Adipose tissue (tissue), 3 donors: ENCODE measurements around the gene KCNMB2. TPM values are rescaled to one million over a fixed set of nuclear protein-coding genes. Genes with fewer than 3 reads are reported as not detected.
"Not testable (repeated sequence)": the region's sequence is repeated elsewhere in the genome, so short reads cannot be mapped to it uniquely, and the experiment has no call there.

Experiments
- H3K27ac ChIP-seq: one replicate; pipeline ENCODE4 v1.5.1; 2013; ENCODE audit warnings: low read depth, low read length
- WGBS, 3 donors: extraction: QIAGEN DNeasy Blood & Tissue Kit; methylation state at CpG; one replicate each; pipeline ENCODE4 v1.1.7; 2013; 5-methylcytosine and 5-hydroxymethylcytosine counted together
- polyA plus RNA-seq, 3 donors: library from polyadenylated mRNA; stranded (reverse); fragments of 200-250 nt; gene quantifications; one replicate each; pipeline ENCODE4 v1.2.3, GENCODE V29; 2013
- donor health status: healthy with polysubstance abuse.
- donor health status: Bipolar disorder and iron deficiency.
- donor health status: healthy.

KCNMB2 gene
- polyA plus RNA-seq, 3 donors: 0.13 to 1.8 (median 1.0) TPM

DNA sequence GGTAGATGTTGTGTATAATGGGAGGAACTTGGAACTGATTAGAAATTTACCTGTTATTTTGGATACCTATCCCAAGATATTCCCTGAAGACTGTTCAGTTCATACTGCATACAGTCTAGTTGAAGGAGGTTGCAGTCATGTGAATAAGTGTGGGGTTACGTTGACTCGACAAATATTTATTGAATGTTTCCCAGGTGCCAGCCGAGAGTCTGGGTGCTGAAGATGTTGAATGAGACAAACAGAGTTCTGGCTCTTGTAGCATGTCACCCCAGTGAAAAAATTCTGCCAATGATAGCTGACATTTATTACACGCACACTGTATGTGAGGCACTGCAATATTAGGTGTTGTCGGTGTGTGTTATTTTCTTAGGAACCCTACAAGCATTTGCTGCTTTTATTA lies 176.0 kb downstream of the KCNMB2 start:
- WGBS, 3 donors: 49 to 91% (median 87%) methylated on average over 5 of the region's 5 CpGs
- H3K27ac ChIP-seq: no peak overlapping the region

DNA sequence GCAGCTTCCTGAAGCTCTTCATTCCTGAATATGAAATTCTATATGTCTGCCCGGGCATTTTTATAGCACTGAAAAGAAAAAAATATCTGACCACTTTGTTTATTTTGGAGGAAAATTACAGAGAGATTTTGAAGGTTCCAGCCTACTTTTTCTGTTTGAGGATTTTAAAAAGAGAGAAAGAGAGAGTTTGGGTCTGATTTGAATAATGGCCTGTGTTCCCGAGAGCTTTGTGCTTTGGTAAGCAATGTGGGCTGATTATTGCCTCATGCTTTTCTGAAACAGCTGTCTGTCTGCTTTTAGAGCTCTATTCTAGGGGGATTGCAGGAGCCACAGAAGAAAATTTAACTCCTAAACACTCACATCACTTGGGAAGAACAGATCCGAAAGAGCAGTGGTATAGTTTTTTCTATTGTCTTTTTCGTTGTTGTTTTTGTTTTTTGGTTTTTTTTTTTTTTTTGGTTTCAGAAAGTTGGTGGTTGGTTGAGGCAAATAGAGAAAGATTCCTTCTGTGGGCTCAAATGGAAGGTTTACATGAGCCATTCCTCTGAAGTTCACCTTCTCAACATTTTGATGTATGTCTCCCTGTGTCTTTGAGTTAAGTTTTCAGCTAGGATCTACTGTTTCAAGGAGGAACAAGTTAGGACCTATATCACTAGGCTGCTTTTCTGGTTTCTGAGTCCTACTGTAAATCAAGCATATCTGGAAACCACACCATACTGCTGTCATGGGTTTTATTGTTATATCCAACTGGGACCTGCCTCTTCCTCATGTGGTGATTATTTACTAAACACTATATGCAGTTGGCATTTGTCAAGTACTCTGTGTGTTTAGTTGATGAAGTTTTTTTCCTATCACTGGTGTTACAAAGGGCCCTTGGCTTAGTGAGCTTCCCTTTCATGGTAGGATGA lies 178.9 kb downstream of the KCNMB2 start:
- WGBS, 3 donors: 58 to 73% (median 68%) methylated on average over 4 of the region's 4 CpGs

DNA sequence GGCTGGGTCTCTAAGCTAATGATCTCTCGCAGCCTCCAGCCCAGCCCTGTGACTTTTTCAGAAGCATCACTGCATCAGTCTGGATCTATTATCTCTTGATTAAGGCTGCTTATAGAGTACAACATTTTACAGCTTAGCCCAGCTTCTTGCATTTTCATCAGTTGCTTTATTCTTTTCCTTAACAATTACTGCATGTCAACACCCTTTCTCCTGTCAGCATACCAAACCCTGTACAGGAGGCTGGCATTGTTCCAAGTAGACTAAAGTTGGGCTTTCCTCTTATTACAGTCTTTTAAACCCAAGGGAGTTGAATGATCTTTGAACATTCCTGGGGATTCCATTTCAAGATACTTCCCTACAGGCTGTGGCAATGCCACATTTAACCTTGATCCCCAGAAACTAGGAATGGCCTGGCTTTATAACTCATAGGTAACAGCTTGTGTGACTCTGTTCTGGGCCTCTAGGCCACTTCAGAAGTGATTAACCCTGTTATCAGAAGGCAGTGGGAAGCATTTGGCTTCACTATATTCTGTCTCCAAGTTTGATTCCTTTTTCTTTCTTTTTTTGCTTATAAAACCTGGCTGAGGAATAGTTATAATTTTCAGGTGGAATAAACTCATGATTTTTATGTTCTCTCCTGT lies 182.9 kb downstream of the KCNMB2 start:
- H3K27ac ChIP-seq: no peak overlapping the region
- WGBS, 3 donors: 82 to 98% (median 88%) methylated on average over 1 of the region's 1 CpG

More for the DNA sequence above, 178.9 kb downstream of the KCNMB2 start:
- no peak overlapping the region for H3K27ac ChIP-seq

DNA sequence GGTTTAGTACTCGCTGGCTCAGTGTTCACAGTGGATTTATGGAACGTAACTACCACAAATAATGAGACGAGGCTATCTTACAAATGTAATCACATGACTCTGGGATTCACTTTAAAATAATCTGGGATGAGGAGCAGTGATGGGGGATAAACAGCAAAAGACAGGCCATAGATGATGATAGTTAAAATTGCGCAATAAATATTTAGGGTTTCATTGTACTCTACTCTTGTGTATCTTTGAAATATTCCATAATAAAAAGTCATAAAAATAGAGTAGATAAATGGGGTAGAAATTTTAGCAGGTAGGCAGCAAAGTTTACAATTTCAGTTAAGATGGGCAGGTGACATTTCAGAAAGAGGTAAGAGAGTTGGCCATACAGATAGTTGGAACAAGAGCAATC lies 196.6 kb downstream of the KCNMB2 start:
- no peak overlapping the region for H3K27ac ChIP-seq
- 84 to 92% (median 90%) methylated on average over 4 of the region's 4 CpGs for WGBS, 3 donors

DNA sequence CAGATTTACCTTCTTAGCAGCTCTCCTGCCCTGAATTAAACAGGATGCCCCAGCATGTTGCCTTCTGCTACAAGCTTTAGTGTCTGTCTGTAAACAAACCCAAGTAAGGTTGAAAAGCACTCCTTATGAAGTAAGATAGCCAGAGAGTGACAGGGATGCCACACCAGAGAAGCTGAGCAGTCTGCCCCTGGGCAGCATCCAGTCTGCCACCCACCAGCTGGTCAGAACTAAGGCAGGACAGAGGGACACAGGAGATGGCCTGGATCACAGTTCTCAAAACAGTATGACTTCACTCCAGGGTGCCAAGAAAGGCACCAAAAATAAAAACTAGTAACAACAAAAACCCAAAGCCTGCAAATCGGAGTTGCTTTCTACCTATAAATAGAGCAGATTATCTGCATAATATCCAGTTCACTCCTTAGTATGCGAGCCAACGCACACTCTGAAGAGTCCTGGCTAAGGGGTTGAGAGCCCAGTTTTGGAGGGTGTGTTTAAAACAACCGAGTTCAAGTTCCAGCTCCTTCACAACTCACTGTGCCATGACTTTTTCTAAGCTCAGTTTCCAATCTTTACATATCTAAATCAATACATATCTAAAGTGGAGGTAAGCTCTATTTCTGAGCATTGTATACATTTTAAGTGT lies 198.9 kb downstream of the KCNMB2 start:
- no peak overlapping the region for H3K27ac ChIP-seq
- WGBS, 3 donors: 72 to 87% (median 82%) methylated on average over 4 of the region's 4 CpGs

DNA sequence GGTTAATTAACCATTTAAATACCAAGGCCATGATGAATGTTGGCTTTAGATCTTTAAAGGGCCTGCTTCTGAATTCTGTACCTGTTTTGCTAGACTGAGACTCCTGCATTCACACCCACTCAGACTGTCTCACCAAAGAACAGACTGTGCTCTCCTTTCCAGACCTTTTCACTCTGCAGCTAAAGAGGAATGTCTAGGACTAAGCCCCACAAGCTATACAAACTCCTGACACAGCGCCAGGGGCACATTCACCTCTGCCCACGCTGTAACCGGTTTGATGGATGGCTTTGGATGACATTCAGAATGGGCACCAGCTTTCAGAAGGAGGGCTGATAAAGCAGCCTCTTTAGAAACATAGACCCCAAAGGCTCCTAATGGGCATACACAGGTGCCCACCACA lies 200.1 kb downstream of the KCNMB2 start:
- whole genome bisulfite sequencing, 3 donors: 38 to 78% (median 74%) methylated on average over 3 of the region's 3 CpGs
- H3K27ac ChIP-seq: no peak overlapping the region

DNA sequence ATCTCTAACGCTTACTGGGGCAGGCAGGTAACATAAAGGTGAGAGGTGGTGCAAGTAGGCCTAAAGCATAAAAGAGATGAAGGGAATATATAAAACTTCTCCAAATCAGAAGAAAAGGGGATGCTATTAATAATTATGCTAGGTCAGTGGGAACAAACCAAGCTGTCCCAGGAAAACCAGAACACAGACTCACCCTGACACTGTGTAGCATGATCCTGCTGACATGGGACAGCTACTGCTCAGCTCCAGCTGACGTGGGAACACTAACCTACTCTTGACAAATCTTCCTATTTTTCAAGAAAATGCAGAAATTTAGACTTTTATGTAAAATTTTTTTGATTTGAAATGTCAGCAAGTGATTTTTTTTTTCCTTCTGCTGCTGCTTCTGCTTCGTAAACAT lies 203.5 kb downstream of the KCNMB2 start:
- 72 to 87% (median 83%) methylated on average over 3 of the region's 3 CpGs for WGBS, 3 donors
- H3K27ac ChIP-seq: no peak overlapping the region

DNA sequence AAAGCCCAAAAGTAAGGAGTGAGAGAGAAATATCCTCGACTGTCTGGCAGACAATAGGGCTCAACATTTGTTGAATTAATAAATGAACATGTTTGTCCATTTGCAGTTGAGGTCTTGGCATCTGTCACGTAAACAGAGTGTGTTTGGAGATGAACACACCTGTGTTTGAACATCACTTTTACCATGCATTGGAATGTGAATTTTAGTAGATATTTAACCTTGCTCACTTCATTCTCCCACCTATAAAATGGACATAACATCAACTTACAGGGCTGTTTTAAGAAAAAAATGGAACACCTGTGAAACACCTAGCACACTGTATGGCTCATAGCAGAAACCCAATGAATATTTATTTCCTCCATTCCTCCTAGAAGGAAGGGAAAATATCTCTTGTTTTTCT lies 204.8 kb downstream of the KCNMB2 start:
- H3K27ac ChIP-seq: no peak overlapping the region
- WGBS, 3 donors: 43 to 85% (median 76%) methylated on average over 2 of the region's 2 CpGs

DNA sequence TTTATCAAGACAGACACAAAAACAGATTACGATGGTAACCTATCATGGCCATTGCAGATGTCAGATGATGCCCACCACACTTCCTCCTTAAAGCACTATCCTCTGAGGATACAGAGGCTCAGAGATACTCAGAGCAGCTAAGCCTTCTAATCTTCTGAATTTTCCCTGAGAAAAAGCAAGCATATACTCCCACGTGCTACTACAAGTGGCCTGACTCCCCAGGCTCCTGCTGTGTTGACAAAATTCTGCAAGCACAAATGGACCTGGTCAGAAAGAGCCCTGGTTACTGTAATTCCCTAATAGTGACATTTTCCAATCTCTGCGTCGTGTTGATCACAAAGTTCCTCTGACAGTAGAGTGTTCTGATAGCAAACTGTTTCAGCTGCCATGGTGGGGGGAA lies 207.1 kb downstream of the KCNMB2 start:
- no peak overlapping the region for H3K27ac ChIP-seq
- 67 to 76% (median 74%) methylated on average over 4 of the region's 4 CpGs for WGBS, 3 donors

DNA sequence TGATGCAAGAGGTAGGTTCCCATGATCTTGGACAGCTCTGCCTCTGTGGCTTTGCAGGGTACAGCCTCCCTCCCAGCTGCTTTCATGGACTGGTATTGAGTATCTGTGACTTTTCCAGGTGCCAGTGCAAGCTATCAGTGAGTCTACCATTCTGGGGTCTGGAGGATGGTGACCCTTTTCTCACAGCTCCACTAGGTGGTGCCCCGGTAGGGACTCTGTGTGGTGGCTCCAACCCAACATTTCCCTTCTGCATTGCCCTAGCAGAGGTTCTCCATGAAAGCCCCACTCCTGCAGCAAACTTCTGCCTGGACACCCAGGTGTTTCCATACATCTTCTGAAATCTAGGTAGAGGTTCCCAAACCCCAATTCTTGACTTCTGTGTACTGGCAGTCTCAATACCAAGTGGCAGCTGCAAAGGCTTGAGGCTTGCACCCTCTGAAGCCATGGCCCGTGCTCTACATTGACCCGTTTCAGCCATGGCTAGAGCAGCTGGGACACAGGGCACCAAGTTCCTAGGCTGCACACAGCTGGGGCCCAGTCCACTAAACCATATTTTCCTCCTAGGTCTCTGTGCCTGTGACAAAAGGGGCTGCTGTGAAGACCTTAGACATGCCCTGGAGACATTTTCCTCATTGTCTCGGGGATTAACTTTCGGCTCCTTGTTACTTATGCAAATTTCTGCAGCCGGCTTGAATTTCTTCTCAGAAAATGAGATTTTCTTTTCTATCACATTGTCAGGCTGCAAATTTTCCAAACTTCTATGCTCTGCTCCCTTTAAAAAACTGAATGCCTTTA lies 209.8 kb downstream of the KCNMB2 start:
- WGBS, 3 donors: 54 to 95% (median 79%) methylated on average over 6 of the region's 6 CpGs
- not testable (repeated sequence) for H3K27ac ChIP-seq

DNA sequence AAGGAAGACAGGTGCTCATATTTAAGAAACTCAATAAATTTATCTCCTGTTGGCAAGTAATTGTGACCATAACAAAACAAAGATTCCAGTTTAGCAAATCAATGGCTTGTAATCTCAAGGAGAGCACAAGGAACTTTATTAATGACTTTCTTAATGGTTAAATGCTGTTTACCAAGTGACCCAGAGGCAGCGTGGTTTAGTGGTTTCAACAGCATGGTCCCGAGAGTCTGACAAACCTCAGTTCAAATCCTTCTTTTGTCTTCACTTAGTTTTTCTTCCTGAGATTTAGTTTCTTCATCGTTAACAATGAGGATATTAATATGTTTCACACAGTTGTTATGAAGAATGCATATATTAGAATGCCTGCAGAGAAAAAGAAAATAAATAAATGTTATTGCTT lies 212.6 kb downstream of the KCNMB2 start:
- no peak overlapping the region for H3K27ac ChIP-seq
- WGBS, 3 donors: 48 to 67% (median 65%) methylated on average over 3 of the region's 3 CpGs

DNA sequence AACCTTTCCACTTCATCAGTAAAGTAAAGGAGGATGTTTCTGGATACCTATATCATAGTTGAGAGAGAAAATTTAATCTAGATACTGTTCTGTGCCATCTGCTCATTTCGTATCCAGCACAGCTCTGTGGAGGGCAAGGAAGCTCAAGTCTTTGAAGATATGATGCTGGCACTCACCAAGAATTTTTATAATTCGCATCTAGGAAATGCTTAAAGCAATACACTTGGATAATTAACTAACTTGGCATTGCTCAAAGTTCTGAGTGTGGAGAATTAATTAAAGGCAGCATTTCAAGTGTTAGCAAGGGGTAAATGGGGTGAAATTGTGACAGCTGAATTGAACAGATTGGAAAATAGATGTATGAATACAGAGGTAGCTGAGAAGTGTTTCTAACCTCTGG lies 213.2 kb downstream of the KCNMB2 start:
- 73 to 76% (median 74%) methylated on average over 2 of the region's 2 CpGs for whole genome bisulfite sequencing, 3 donors
- no peak overlapping the region for H3K27ac ChIP-seq

DNA sequence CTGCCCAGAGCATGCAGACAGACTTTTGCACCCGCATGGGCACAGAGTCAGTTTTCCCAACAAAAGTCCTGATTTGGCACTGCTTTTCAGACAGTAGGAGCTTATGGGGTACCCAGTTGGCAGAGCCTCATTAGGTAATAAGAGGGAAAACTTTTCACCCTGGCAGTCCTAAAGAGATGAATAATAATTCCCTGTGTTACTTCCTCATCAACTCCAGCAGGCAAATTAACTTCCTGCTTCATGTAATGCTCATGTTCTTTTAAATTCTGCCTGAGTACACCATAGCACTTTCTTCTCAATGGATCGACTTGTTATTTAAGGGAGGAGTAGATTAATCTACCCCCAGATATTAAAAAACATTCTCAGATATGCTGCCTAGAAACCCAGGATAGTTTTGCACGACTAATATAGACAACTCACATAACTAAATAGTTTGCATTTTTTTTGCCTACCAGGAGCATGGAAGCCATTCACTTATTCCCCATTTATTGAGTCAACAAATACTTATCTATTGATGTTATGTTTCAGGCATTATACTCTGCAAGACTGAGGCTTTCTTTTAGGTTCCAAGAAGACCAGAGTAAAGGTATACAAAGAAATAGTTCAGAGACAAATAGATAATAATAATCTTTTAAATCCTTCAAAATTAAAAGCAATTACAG lies 214.5 kb downstream of the KCNMB2 start:
- 63 to 67% (median 66%) methylated on average over 3 of the region's 3 CpGs for WGBS, 3 donors
- no peak overlapping the region for H3K27ac ChIP-seq

DNA sequence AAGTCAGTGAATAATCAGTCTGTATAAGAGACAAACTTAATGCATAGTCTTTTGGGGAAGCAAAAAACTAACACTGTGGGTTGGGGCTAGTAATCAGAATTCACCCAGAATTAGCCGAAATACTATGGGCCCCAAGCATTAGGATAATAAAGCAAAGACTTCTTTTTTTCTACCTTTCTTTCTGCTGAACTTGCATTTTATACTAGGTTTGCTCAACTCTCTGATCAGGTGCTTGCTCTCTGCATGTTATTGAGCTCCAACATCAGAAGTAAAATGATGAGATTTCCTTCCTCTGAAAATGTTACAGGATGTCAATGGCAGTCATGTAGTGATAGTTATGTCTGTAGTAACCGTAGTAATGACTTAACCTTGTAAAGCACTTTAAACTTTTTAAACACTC lies 216.6 kb downstream of the KCNMB2 start:
- H3K27ac ChIP-seq: no peak overlapping the region
- WGBS, 3 donors: 82 to 85% (median 83%) methylated on average over 2 of the region's 2 CpGs

DNA sequence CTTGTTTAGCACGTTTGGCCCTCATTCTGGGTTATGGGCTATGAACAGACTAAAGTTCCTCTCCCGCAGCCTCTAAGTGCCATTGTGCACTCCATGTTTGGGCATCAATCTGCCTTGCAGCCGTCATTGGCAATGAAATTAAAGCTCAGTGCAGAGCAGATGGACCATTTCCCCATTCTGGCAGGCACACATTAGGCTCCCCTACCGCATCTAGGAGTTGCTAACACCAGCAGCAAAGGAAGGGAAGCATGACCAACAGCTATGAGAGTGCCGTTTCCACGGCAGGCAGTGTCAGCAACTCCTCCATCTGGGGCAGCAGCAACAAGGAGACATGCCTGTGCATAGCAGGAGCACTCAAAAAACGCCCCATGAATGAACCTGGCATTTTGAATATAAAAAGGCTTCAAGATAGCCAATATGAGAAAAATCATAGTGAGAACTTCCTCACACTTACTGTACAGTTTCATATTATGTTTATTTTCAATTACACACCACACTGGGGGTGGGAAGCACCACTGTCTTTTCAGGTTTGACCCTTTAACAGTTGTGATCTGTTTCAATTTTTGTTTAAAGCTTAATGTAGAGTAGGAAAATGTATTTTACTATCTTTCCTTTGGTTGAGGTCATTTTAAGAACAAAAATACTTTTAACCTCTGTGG lies 218.7 kb downstream of the KCNMB2 start:
- H3K27ac ChIP-seq: no peak overlapping the region
- 70 to 71% (median 71%) methylated on average over 7 of the region's 7 CpGs for WGBS, 3 donors

DNA sequence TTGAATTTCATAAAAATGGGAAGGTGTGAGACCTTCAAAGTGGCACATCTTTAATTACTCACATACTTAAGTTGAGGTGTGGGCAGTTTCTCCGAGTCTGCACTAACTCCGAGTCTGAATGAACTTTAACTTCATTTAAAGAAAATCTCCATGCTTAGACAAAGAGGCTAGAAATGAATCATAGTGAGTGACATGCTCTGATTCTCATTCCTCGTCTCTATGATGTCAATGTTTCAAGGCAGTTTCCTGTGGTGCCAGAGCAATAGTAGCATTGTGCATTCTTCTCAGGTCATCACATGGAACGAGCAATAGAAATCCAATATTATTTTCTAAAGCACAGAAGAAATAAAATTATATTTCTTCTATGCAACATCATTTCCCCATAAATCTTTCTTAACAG lies 224.8 kb downstream of the KCNMB2 start:
- WGBS, 3 donors: 76 to 88% (median 80%) methylated on average over 4 of the region's 4 CpGs
- no peak overlapping the region for H3K27ac ChIP-seq

DNA sequence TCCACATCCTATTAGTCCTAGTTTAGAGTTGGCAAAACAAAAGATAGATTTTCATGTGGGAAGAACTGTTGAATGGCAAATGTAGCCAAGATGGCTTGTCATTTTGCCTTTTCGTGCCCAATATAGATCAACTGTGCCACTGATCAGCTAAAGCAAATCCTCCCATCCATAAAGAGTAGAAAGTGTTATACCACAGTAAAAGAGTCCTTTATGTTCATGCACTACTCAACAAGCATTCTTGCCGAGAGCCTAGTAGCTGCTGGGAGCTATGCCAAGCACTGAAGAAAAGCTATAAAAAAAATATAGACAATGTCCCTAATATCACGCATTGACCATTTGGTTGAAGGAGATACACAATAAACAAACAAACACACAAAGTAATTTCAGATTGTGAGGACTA lies 225.2 kb downstream of the KCNMB2 start:
- H3K27ac ChIP-seq: no peak overlapping the region
- WGBS, 3 donors: 83 to 90% (median 90%) methylated on average over 3 of the region's 3 CpGs

DNA sequence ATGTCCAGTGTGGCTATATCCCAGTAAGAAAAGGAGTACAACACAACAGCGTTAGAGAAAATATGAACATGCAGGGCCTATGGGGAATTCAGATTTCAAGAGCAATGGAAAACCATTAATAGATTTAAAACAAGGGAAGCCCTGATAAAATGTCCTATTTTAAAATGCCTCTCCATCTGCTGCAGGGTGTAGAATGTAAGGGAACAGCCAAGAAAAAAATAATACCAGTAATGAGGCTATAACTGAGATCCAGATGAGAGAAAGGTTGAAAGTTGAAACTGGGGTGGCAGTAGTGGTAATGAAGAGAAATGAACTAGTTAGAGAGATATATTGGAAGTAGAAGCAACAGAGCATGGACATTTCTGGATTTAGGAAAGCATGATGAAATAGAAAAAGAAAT lies 226.1 kb downstream of the KCNMB2 start:
- H3K27ac ChIP-seq: no peak overlapping the region
- 83 to 100% (median 84%) methylated on average over 1 of the region's 1 CpG for WGBS, 3 donors
